ENCODE data around the gene RAB11FIP5. TPM values are rescaled to one million over a fixed set of nuclear protein-coding genes. Genes with fewer than 3 reads are reported as not detected.
"Not testable (repeated sequence)": the region's sequence is repeated elsewhere in the genome, so short reads cannot be mapped to it uniquely, and the experiment has no call there.

The RAB11FIP5 gene, protein sequence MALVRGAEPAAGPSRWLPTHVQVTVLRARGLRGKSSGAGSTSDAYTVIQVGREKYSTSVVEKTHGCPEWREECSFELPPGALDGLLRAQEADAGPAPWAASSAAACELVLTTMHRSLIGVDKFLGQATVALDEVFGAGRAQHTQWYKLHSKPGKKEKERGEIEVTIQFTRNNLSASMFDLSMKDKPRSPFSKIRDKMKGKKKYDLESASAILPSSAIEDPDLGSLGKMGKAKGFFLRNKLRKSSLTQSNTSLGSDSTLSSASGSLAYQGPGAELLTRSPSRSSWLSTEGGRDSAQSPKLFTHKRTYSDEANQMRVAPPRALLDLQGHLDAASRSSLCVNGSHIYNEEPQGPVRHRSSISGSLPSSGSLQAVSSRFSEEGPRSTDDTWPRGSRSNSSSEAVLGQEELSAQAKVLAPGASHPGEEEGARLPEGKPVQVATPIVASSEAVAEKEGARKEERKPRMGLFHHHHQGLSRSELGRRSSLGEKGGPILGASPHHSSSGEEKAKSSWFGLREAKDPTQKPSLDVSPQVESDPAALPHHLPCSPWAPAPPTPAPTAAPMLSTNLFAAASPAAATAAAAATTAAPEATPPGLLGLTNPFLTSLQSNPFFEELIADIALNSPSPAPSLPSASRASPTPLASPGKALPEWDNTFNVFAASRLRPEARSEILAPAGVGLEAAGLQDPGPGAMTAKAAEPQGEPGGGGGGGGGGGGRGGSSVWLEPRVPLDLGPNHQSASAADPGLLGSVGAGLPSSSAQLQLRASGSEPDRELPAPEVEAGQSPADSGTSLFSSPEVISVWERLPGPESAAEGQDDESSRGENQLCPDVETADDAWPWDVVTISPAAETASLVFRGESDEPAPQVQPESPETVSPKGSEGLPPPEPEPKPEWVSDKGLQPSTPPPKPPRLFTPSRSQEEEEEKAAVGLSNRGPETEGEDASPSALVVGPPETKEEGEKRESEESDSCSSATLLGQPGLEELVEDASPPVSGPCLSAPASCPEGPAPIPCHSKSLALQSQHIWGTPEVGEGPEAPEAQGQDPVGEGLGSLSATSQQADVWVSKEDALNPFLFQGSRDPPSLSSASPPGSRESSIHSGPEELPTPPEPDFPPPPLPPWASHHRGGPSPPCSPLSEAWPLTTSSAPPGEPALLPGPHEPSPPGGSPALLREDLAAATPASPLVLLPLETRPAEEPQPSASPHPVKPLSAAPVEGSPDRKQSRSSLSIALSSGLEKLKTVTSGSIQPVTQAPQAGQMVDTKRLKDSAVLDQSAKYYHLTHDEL (N-terminal part only)
- polyA plus RNA-seq (ENCODE audit: insufficient read length in 4 of 4) = 10 to 100 TPM; 37.8 to 46.5 (median 44.6) TPM

DNA sequence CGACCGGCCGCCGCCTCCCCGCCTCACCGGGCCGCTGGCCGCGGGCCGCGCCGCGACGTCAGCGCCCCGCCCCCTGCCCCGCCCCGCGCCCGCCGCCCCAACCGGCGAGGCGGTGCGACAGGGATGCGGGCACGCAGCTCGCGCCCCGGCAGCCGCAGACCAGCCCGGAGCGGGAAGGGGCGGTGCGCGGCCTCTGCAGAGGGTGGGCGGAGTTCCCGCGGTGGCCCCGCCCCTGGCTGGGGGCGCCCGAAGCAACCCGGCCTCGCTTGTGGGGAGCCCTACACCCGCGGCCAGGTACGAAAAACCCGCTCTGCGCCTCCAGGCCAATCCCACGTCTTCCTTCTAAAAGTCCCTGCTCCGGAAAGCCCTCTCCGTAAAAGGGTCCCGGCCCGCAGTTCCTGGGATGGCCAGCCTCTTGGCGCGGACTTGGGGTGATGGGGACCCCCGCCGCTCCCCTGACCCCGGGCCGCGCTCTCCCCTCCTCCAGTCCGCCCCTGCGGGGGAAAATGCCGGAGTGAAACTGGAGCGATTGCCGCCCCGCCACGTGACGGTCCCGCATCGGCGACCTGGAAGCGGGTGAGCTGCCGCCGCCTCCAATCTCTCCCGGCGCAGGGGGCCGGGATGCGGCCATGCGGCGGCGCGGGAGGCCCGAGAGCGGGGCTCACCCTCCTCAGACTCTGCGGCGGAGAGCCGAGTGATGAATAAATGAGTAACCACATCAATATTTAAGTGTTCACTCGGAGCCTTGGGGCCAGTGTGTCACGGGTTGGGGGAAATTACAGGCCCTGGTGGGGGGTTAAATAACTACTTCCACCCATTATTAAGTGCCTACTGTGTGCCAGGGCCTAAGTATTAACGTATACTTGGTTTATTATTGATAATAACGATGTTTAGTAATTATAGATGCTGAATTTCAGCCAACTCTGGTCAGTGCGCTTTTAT, at the start of gene RAB11FIP5:
TSS of gene RAB11FIP5 (minus strand) at position 36 of the 942 bp plus-strand sequence. CDS start 171 bp downstream, outside the sequence.
- peak in 1 of 4 donors; percentile 65 for DNase-seq (ENCODE audit: low read depth in 4 of 4, low spot score in 3 of 4)

DNA sequence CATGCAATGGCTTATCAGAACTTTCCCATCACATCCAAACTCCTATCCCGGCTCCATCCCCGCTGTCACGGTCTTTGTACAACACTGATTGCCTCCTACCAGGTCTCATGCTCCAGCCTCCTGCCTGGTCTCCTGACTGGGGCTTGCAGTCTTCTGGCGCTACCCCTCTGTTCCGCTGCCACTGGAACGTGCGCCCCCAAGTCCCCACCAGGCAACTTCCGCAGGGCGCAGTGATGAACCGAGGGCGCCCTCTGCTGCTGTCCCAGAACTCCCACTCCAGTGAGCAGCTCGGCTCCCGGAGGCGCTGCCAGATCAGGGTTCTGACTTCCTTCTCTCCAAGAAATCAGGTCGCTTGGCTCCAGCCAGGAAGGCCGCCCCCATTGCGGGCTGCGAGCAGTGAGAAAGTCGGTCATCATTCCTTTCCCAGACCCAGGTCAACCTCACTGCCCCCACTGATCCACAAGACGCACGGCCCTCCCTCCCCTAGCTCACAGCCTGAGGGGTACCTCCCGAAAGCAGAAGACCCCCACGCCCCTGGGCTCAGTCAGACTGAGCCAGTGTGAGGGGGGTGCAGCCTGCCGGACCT, 43.9 kb upstream of the RAB11FIP5 start:
- DNase-seq (ENCODE audit: low read depth in 4 of 4, low spot score in 3 of 4) = no peak

DNA sequence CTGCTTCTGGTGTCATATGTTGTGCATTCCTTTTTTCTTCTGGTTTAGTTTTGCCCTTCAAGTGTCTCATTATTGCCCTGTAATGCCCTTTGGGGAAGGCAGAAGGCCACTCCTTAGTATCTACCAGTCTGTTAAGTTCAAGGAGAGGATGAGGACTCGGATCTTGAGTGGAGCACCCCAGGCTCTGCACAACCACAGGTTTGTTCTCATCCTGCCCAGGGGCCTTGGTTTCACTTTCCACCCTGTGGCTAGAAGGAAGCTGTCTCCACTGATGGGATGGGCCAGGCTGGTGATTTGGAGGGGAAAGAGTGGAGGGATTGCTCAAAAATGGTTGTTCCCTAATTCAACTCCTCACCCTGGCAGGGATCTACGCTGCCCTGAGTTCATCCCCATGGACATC, 30.2 kb upstream of the RAB11FIP5 start:
- no peak for DNase-seq (ENCODE audit: low read depth in 4 of 4, low spot score in 3 of 4)

DNA sequence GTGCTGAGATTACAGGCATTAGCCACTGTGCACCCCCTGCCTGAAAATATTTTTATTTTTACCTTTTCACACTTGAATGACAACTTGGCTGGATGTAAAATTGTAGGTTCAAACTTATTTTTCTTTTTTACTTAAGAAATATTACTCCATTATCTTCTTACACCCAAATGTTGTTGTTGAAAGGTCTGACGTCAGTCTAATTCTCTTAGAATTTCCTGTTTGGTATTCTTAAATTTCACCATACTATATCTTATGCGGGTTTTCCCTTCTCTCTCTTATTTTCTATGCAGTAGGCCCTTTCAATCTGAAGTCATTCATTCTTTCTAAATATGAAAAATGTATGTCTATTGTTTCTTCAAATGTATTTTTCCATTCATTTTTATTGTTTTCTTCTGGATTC, 29.1 kb upstream of the RAB11FIP5 start:
- no peak for DNase-seq (ENCODE audit: low read depth in 4 of 4, low spot score in 3 of 4)

DNA sequence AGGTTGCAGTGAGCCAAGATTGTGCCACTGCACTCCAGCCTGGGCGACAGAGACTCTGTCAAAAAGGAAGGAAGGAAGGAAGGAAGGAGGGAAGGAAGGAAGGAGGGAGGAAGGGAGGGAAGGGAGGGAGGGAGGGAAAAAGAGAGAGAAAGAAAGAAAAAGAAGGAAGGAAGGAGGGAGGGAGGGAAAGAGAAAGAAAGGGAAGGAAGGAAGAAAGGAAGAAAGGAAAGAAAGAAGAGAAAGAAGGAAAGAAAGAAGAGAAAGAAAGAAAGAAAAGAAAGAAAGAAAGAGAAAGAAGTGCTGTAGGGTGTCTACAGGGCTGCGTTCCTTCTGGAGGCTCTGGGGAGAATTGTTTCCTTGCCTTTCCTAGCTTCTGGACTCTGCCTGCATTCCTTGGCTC, 22.5 kb upstream of the RAB11FIP5 start:
- no peak for DNase-seq (ENCODE audit: low read depth in 4 of 4, low spot score in 3 of 4)

DNA sequence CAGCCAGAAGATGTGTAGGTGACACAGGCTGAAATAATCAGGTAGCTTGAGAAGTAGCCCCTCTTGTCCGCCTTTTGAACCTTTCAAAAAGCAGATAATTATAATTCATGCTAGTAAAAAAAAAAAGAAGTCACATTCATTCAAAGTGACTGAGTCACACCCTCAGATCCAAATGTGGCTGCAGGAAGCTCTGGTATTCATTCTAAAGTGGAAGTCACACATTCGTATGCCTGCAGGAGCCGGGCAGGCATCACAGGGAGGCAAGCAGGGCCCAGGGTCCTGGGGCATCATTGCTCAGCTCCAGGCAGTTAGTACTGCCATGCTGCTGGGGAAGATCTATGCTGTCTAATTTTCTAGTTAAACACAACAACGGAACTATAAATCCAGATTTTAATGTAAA, 21.7 kb upstream of the RAB11FIP5 start:
- DNase-seq (ENCODE audit: low read depth in 4 of 4, low spot score in 3 of 4) = no peak

DNA sequence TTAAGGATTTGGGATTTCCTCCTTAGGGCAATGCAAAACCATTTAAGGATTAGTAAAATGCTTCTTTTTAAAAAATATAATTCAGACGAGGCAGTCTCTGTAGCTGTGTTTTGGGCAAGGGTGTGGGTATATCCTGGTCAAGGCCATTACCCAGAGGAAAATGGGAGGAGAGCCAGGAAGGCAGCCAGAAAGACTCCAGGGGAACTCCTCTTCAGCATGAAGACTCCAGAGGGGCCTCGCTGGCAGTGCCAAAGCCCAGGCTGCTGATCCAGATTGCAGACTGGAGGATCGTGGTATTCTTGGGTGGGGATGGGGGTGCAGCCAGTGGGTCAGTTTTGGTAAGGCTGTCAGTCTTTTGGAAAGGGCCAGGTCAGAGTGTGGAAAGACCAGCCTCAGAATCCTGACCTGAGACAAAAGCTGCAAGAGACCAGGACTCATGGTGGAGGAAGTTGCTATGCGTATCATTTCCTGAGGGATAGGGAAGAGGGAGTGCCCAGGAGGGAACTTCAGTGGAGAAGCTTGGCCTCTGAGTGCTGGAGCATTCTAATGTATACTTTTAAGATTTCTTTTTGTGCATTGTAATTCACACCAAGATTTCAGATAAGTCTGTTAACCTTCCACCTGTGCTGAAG, 20.9 kb upstream of the RAB11FIP5 start:
- DNase-seq (ENCODE audit: low read depth in 4 of 4, low spot score in 3 of 4) = no peak

DNA sequence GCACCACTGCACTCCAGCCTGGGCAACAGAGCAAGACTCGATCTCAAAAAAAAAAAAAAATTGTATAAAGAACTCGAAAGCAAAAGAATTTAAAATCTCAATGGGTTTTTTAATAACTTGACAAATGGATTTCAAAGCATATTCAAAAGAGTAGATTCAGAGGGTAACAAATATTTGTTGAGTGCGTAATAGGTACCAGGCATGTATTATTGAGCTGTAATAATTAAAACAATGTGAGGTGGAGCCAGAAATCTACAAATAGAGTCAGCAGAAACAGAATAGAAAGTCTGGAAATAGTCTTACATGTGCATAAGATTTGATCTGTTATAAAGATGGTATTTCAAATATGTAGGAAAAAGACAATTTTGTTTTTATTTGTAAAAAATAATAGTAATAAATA, 19.1 kb upstream of the RAB11FIP5 start:
- DNase-seq (ENCODE audit: low read depth in 4 of 4, low spot score in 3 of 4) = no peak

DNA sequence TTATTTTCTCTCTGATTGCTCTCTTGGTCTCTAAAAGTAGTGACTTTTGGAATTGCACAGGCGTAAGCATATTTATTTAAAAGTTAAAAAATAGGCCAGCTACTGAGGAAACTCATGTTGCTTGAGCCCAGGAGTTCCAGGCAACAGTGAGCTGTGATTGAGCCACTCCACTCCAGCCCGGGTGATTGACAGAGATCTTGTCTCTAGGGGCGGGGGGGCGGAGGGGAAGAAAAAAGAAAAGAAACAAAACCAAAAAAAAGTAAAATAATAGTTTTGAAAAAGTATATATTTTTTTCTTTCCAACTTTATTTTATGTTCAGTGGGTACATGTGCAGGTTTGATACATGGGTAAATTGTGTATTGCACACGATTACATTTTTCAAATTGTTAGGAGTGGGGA, 18.0 kb upstream of the RAB11FIP5 start:
- no peak for DNase-seq (ENCODE audit: low read depth in 4 of 4, low spot score in 3 of 4)

DNA sequence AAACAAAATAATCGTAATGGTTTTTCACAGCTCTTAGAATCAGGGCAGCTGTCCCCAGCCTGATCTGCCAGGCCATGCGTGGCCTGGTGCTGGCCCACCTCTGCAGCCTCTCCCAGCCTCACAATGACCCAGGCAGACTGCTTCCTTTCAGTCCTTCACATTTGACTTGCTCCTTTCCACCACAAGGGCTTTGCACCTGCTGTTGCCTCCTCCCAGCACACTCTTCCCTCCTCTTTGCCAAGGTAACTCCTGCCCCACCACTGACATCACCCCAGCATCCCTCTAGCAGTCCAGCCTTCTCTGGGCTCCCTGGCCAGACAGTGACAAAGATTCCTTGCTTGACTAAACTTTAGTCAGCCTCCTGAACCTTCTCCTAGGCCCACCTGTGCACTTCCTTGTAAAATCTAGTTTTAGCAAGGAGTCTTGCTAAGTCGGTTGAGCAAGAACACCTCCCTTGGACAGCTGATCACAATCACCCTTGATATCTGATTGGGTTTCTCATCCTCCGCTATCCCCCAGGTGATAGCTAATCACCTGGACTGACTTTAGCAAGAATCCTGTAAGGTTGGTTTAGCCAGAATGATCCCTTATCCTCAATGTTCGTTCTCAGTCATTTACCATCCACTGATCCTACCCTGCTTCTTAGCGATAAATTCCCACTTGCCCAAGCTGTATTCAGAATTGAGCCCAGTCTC, 16.2 kb upstream of the RAB11FIP5 start:
- DNase-seq (ENCODE audit: low read depth in 4 of 4, low spot score in 3 of 4) = no peak

DNA sequence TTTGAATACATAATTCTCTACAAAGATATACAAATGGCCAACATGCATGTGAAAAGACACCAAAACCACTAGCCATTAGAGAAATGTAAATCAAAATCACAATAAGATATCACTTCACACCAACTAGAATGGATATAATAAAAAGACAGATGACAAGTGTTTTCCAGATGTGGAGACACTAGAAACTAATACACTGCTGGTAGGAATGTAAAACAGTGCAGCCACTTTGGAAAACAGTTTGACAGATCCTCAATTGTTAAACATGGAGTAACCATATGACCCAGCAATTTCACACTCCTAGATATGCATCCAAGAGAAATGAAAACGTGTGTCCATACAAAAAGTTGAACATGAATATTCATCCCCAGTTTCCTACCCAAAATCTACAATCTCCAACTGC, 9.8 kb upstream of the RAB11FIP5 start:
- DNase-seq (ENCODE audit: low read depth in 4 of 4, low spot score in 3 of 4) = no peak

DNA sequence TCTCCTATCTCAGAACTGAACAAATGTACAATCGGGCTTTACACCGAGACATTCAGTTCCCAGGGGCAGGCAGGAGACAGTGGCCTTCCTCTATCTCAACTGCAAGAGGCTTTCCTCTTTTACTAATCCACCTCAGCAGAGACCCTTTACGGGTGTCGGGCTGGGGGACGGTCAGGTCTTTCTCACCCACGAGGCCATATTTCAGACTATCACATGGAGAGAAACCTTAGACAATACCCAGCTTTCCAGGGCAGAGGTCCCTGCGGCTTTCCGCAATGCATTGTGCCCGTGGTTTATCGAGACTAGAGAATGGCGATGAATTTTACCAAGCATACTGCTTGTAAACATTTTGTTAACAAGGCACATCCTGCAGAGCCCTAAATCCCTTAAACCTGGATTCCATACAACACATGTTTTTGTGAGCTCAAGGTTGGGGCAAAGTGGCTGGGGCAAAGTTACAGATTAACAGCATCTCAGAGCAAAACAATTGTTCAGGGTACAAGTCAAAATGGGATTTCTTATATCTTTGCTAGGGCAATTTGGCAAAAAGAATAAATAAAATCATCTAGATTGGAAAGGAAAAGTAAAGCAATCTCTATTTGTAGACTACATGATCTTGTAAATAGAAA, 7.0 kb upstream of the RAB11FIP5 start:
- not testable (repeated sequence) for DNase-seq (ENCODE audit: low read depth in 4 of 4, low spot score in 3 of 4)

DNA sequence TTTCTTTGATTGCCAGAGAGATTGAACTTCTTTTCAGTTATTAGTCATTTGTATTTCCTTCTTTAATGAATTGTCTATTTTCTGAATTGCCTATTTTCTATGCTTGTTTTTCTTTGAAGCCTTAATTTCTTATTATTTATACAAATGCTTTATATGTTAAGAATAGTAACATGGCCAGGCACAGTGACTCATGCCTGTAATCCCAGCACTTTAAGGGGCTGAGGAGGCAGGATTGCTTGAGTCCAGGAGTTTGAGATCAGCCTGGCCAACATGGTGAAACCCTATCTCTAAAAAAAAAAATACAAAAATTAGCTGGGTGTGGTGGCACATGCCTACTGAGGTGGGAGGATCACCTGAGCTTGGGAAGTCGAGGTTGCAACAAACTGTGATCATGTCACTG, 4.7 kb upstream of the RAB11FIP5 start:
- DNase-seq (ENCODE audit: low read depth in 4 of 4, low spot score in 3 of 4) = no peak

DNA sequence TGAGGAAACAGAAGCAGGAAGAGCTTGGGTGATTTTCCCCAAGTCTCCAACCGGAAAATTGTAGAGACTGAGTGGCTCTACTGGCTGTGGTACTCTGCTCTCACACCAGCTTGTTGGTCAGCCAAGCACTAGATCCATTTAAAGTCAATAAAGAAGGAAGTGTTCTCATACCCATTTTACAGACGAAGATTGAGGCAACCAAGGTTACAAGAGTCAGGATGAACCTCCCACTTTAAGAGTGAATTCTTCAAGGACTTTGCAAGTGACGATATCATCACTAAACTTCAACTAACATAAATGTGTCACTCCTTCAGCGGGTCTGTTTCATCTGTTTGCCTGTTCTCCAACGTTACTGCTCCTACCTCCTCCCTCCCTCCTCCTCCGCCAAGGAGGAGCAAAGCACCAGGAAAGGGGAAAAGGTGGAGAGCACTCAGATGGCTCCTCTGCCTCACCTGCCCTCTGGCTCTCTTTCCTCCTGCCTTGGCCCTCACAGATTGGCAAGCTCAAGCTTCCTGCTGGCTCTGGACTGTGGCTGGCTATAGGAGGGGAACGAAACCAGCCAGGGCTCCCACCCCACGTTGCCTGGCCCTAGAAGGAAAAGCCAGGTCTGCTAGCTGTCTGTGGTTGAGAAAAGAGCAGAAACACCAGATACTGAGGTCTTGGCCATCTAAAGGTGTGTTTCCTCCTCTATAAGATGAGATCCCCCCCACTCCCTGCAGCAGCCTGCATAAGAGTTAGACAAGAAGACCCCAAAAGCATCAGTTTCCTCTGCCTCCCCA, 3.6 kb upstream of the RAB11FIP5 start:
- DNase-seq (ENCODE audit: low read depth in 4 of 4, low spot score in 3 of 4) = no peak

DNA sequence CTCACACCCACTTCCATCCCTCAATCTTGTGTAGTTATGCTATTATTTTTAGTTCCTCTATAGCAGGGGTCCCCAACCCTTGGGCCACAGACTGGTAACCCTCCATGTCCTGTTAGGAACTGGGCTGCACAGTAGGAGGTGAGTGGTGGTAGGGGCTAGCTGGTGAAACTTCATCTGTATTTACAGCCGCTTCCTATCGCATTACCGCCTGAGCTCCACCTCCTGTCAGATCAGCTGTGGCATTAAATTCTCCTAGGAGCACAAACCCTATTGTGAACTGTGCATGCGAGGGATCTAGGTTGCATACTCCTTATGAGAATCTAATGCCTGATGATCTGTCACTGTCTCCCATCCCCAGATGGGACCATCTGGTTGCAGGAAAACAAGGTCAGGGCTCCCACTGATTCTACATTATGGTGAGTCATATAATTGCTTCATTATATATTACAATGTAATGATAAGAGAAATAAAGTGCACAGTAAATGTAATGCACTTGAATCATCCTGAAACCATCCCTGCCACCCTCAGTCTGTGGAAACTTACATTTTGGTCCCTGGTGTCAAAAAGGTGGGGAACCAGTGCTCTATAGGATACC, 1.6 kb upstream of the RAB11FIP5 start:
- DNase-seq (ENCODE audit: low read depth in 4 of 4, low spot score in 3 of 4) = no peak

DNA sequence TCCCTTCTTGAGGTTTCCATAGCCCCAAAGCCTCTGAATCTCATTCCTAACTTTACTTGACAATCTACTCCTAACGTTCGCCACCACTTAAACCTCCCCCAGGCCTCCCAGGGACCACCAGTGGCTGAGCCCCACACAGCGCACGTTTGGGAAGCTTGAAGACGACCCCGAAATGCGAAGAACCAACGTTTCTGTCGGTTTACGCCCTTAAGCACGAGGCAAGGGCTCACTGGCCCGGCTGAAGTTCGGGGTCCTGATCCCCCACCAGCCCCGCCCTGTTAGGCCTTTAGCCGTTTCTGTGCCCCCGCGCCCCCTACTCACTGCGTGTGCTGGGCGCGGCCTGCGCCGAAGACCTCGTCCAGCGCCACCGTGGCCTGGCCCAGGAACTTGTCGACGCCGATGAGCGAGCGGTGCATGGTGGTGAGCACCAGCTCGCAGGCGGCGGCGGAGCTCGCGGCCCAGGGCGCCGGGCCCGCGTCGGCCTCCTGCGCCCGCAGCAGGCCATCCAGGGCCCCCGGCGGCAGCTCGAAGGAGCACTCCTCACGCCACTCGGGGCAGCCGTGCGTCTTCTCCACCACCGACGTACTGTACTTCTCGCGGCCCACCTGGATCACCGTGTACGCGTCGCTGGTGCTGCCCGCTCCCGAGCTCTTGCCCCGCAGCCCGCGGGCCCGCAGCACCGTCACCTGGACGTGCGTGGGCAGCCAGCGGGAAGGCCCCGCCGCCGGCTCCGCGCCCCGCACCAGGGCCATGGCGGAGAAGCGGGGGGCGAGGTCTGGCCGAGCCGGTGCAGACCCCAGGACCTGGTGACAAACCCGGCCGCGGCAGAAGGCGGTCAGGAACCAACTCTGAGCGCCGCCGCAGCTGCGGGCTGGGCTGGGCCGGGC, 479 bp downstream of the RAB11FIP5 start:
- no peak for DNase-seq (ENCODE audit: low read depth in 4 of 4, low spot score in 3 of 4)
